Lung (tissue), 12 donors: ENCODE data around the gene CAPNS2. TPM values are rescaled to one million over a fixed set of nuclear protein-coding genes. Genes with fewer than 3 reads are reported as not detected.

Experiments
- ATAC-seq: fragments of 200-7000 bp; cut with Tn5 transposase; one replicate; pipeline ENCODE4 v1.9.1; 2020; ENCODE audit warnings: moderate number of reproducible peaks; ENCODE audit not compliant: insufficient read depth, low FRiP score
- DNase-seq, 3 donors: peaks; one replicate each; pipeline ENCODE4 v3.0.0-alpha.2; 2013 to 2017
- H3K27ac ChIP-seq, 2 donors: one replicate each; pipeline ENCODE4 v1.5.1; 2013; ENCODE audit warnings: mild to moderate bottlenecking in 2 of 2, moderate library complexity in 2 of 2, control low read depth in 1 of 2, inconsistent platforms in 1 of 2, low read depth in 1 of 2, low read length in 1 of 2
- H3K27me3 ChIP-seq, 3 donors: one replicate each; pipeline ENCODE4 v1.5.1; 2013; ENCODE audit warnings: low read length in 2 of 3; ENCODE audit not compliant: control insufficient read depth in 3 of 3, insufficient read depth in 3 of 3
- H3K36me3 ChIP-seq, 4 donors: one replicate each; pipeline ENCODE4 v1.5.1; 2013; ENCODE audit warnings: low read length in 4 of 4, mild to moderate bottlenecking in 1 of 4, moderate library complexity in 1 of 4; ENCODE audit not compliant: control insufficient read depth in 4 of 4, insufficient read depth in 4 of 4
- H3K4me1 ChIP-seq, 5 donors: one replicate each; pipeline ENCODE4 v1.5.1; 2013; ENCODE audit warnings: low read length in 5 of 5, mild to moderate bottlenecking in 2 of 5, moderate library complexity in 1 of 5; ENCODE audit not compliant: control insufficient read depth in 5 of 5, insufficient read depth in 5 of 5
- H3K4me3 ChIP-seq: one replicate; pipeline ENCODE4 v1.5.1; 2013; ENCODE audit warnings: mild to moderate bottlenecking, control low read depth, moderate library complexity
- H3K9ac ChIP-seq, 2 donors: one replicate each; pipeline ENCODE4 v1.5.1; 2013; ENCODE audit warnings: low read length in 2 of 2, control low read depth in 1 of 2; ENCODE audit not compliant: insufficient read depth in 1 of 2
- H3K9me3 ChIP-seq, 4 donors: one replicate each; pipeline ENCODE4 v1.5.1; 2013; ENCODE audit warnings: low read length in 3 of 4, mild to moderate bottlenecking in 1 of 4, moderate library complexity in 1 of 4; ENCODE audit not compliant: control insufficient read depth in 4 of 4, insufficient read depth in 3 of 4
- CTCF ChIP-seq: IDR thresholded peaks from 2 replicates; pipeline ENCODE4 v1.5.1; 2012; ENCODE audit warnings: mild to moderate bottlenecking; ENCODE audit errors: control extremely low read depth, extremely low read depth
- WGBS, 2 donors: extraction: QIAGEN DNeasy Blood & Tissue Kit; methylation state at CpG; one replicate each; pipeline ENCODE4 v1.1.7; 2013; 5-methylcytosine and 5-hydroxymethylcytosine counted together
- polyA plus RNA-seq, 2 donors: library from polyadenylated mRNA; stranded (reverse); fragments of 200-250 nt; gene quantifications; one replicate each; pipeline ENCODE4 v1.2.1, GENCODE V29; 2013
- total RNA-seq, 2 donors: library from RNA; depleted of rRNA in 1 of 2; stranded (reverse); fragments of >200 nt in 1 of 2; gene quantifications; one replicate each; pipeline ENCODE4 v1.2.1, GENCODE V29; 2014 to 2021
- donor health status: control.
- donor health status: control.
- donor health status: Bipolar disorder and iron deficiency.
- donor health status: healthy.
- donor health status: DM: yes; HTN: yes; CAD: no.

The CAPNS2 gene
- total and polyA plus RNA-seq, 4 donors, result 0.30 to 3.1 (median 0.81) TPM

- no peak for DNase-seq
- Histone ChIP-seq H3K4me3 (no peak overlapping the region), H3K36me3 (peaks cover 0 to 10% (median 0%) of the 10 kb centered on the region in 4 donors), H3K27ac (no peak overlapping the region), H3K4me1 (no peaks in the 10 kb centered on the region), H3K9ac (no peak overlapping the region), H3K9me3 (no peaks in the 10 kb centered on the region), H3K27me3 (no peaks in the 10 kb centered on the region)
- TF ChIP-seq CTCF, result no peak
- no peak for ATAC-seq
These were observed 38.6 kb upstream of the CAPNS2 start for GRCh38 chr16:55527885-55528284.

GRCh38 chr16:55529018-55529417 is 37.5 kb upstream of the CAPNS2 start:
- no peaks in the 10 kb centered on the region for H3K27me3 ChIP-seq
- H3K9ac ChIP-seq, result no peak overlapping the region
- 50 to 63% methylated on average over 2 of the region's 2 CpGs for WGBS, 2 donors
- no peak overlapping the region for H3K4me3 ChIP-seq
- no peaks in the 10 kb centered on the region for H3K9me3 ChIP-seq
- TF ChIP-seq CTCF, result no peak
- ATAC-seq (no peak), DNase-seq (no peak)
- peaks cover 0 to 10% (median 0%) of the 10 kb centered on the region in 4 donors for H3K36me3 ChIP-seq
- no peaks in the 10 kb centered on the region for H3K4me1 ChIP-seq
- no peak overlapping the region for H3K27ac ChIP-seq

DNA sequence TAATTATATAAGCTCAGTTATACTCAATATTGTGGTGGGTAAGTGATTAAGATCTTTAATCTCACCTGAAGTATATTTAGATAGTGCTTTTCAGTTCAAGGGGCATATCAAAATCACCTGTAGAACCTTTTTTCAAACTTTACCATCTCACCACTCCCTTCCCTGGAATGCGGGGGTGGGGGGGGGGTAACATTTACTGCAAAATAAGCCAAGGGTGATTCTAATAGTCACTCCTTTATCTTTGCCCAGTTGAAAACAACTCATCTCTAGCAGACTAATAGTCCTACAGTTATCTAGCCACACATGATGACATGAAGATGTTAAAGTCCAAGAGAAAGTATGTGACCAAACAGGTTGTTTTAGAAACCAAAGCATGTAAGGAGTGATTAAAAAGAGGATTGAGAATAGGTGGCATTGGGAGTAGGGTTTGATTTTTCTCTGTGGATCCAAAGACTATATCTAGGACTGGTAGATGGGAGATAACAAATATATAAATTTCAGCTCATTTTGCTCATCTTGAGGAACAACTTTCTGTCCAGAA is 36.1 kb upstream of the CAPNS2 start:
- peaks cover 0 to 3% (median 0%) of the 10 kb centered on the region in 5 donors for H3K4me1 ChIP-seq
- no peaks in the 10 kb centered on the region for H3K9me3 ChIP-seq
- no peak for TF ChIP-seq CTCF
- no peak overlapping the region for H3K9ac ChIP-seq
- ATAC-seq (no peak), DNase-seq (no peak)
- no peaks in the 10 kb centered on the region for H3K27me3 ChIP-seq
- WGBS, 2 donors, result 84 to 100% methylated on average over 1 of the region's 1 CpG
- no peak overlapping the region for H3K4me3 ChIP-seq
- peaks cover 0 to 10% (median 0%) of the 10 kb centered on the region in 4 donors for H3K36me3 ChIP-seq
- H3K27ac ChIP-seq, result no peak overlapping the region

DNA sequence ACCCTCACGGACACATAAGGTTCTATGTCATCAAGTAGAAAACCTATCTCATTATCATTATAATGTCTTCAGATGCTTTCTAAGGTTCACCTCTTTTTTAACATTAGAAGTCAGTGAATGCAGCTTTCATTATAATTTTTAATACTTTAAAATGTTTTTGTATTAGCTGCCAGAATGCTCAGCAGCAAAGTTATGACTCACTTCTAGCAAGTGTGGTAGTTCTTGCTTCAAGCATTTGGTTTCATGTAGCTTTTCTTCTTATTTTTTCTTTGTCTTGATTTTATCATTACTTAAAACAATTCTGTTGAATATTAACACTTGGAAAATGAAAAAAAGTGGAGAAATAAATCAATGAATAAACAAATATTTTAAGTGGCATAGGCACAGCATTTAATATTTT is 34.3 kb upstream of the CAPNS2 start:
- Histone ChIP-seq H3K9me3 (no peaks in the 10 kb centered on the region), H3K36me3 (peaks cover 0 to 10% (median 0%) of the 10 kb centered on the region in 4 donors), H3K4me3 (no peak overlapping the region), H3K4me1 (peaks cover 0 to 3% (median 0%) of the 10 kb centered on the region in 5 donors), H3K9ac (no peak overlapping the region), H3K27ac (no peak overlapping the region), H3K27me3 (no peaks in the 10 kb centered on the region)
- WGBS, 2 donors, result 96 to 100% methylated on average over 1 of the region's 1 CpG
- ATAC-seq (no peak), DNase-seq (no peak)
- no peak for TF ChIP-seq CTCF
